Measurements from ENCODE around the gene EZR. TPM values are rescaled to one million over a fixed set of nuclear protein-coding genes. Genes with fewer than 3 reads are reported as not detected.

EZR gene
- total RNA-seq, 2 experiments from 2014 or later = 201 to 210 TPM

- POLR2A ChIA-PET = no interaction called here
- peaks cover 95% of the 10 kb centered on the region for H3K4me1 Mint-ChIP-seq
These were observed 8.7 kb downstream of the EZR start for GRCh38 chr6:158810155-158811095.

DNA sequence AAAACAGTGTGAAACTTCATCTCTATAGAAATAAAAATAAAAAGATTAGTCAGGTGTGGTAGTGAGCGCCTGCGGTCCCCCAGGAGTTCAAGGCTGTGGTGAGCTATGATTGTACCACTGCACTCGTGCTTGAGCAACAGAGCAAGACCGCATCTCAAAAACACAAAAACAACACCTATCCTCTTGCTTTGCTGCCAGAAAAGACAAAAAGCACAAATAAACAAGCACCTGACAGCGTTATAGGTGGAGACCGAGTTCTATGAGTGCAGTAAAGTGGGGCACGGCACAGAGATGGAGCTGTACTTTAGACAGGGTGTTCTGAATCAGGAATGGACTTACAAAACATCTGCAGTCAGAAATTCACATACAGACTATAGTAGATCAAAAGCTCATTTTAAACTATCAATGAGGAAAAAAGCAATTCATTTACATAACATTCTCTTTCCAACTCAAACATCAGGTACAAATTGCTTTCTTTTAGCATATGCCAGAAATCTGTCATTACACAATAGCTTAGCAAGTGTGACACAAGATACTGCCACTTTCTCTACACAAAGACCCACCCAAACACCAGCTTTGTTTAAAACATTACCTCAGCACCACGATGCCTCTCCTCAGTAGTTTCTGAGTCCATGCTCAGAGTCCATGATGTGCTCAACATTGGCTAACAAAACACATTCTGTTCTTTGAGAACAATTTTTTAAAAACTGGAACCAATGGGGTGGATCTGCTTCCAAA is 10.1 kb downstream of the EZR start:
- peak overlapping the region; percentile 1 for H3K4me3 Mint-ChIP-seq
- no peak for DNase-seq
- CTCF ChIA-PET = interaction anchor here (0.5 to 1.7 kb wide), 5 partner anchors 8 to 98 kb away, joined by 3 to 4 read pairs (median 3); no protein-coding TSS in a partner anchor

More at GRCh38 chr6:158810155-158811095, 8.7 kb downstream of the EZR start:
- Mint-ChIP-seq H3K9me3 (no peaks in the 10 kb centered on the region), H3K4me3 (no peak overlapping the region), H3K36me3 (ENCODE audit: low read depth) (peaks cover 94% of the 10 kb centered on the region), H3K27me3 (no peaks in the 10 kb centered on the region), H3K27ac (peak overlapping the region; percentile 61)
- CTCF ChIA-PET = interaction anchor here (2.0 kb wide), 1 partner anchor 59 kb away, joined by 5 read pairs; no protein-coding TSS in a partner anchor
- no peak for DNase-seq

GRCh38 chr6:158808442-158808833 is 10.7 kb downstream of the EZR start:
- POLR2A ChIA-PET = interaction anchor here (0.8 kb wide), 1 partner anchor 61 kb away, joined by 3 read pairs; no protein-coding TSS in a partner anchor
- H3K4me1 Mint-ChIP-seq = peaks cover 93% of the 10 kb centered on the region
- peaks cover 88% of the 10 kb centered on the region for H3K36me3 Mint-ChIP-seq (ENCODE audit: low read depth)
- H3K9me3 Mint-ChIP-seq = no peaks in the 10 kb centered on the region
- CTCF ChIA-PET = interaction anchor here (0.6 to 1.7 kb wide), 3 partner anchors 11 to 310 kb away, joined by 3 to 4 read pairs (median 4); no protein-coding TSS in a partner anchor
- H3K27ac Mint-ChIP-seq = no peak overlapping the region
- DNase-seq = no peak
- H3K27me3 Mint-ChIP-seq = no peaks in the 10 kb centered on the region
- H3K4me3 Mint-ChIP-seq = no peak overlapping the region

More for the DNA sequence above, 10.1 kb downstream of the EZR start:
- POLR2A ChIA-PET = interaction anchor here (0.8 kb wide), 1 partner anchor 60 kb away, joined by 3 read pairs; no protein-coding TSS in a partner anchor
- Mint-ChIP-seq H3K27ac (peak overlapping the region; percentile 47), H3K9me3 (no peaks in the 10 kb centered on the region), H3K27me3 (no peaks in the 10 kb centered on the region), H3K36me3 (ENCODE audit: low read depth) (peaks cover 89% of the 10 kb centered on the region), H3K4me1 (peaks cover 93% of the 10 kb centered on the region)

GRCh38 chr6:158807515-158808441 is 11.4 kb downstream of the EZR start:
- no peaks in the 10 kb centered on the region for H3K9me3 Mint-ChIP-seq
- peaks cover 90% of the 10 kb centered on the region for H3K4me1 Mint-ChIP-seq
- CTCF ChIA-PET = interaction anchor here (0.6 to 1.7 kb wide), 4 partner anchors 10 to 311 kb away, joined by 3 to 5 read pairs (median 4); no protein-coding TSS in a partner anchor
- POLR2A ChIA-PET = interaction anchor here (0.8 kb wide), 1 partner anchor 62 kb away, joined by 3 read pairs; no protein-coding TSS in a partner anchor
- no peak overlapping the region for H3K4me3 Mint-ChIP-seq
- no peaks in the 10 kb centered on the region for H3K27me3 Mint-ChIP-seq
- peak overlapping the region; percentile 34 for H3K27ac Mint-ChIP-seq
- H3K36me3 Mint-ChIP-seq (ENCODE audit: low read depth) = peaks cover 81% of the 10 kb centered on the region
- DNase-seq = no peak

- POLR2A ChIA-PET = interaction anchor here (0.7 kb wide), 1 partner anchor 11 kb away, joined by 3 read pairs; no protein-coding TSS in a partner anchor
- no peak overlapping the region for H3K4me3 Mint-ChIP-seq
These were observed 13.3 kb downstream of the EZR start for GRCh38 chr6:158805698-158806377.

GRCh38 chr6:158804207-158804606 is 15.0 kb downstream of the EZR start:
- peak overlapping the region; percentile 72 for H3K4me3 Mint-ChIP-seq
- ChIA-PET POLR2A (interaction anchor here (0.6 to 0.7 kb wide), 2 partner anchors 650 to 888 kb away, joined by 3 to 4 read pairs; no protein-coding TSS in a partner anchor), CTCF (interaction anchor here (0.7 to 1.6 kb wide), 4 partner anchors 10 to 158 kb away, joined by 3 to 4 read pairs (median 3); no protein-coding TSS in a partner anchor)
- no peak for DNase-seq
- no peaks in the 10 kb centered on the region for H3K9me3 Mint-ChIP-seq
- no peaks in the 10 kb centered on the region for H3K27me3 Mint-ChIP-seq
- peaks cover 67% of the 10 kb centered on the region for H3K36me3 Mint-ChIP-seq (ENCODE audit: low read depth)
- peak overlapping the region; percentile 92 for H3K27ac Mint-ChIP-seq
- peaks cover 88% of the 10 kb centered on the region for H3K4me1 Mint-ChIP-seq

More at GRCh38 chr6:158805698-158806377, 13.3 kb downstream of the EZR start:
- H3K27ac Mint-ChIP-seq = peak overlapping the region; percentile 81
- no peaks in the 10 kb centered on the region for H3K9me3 Mint-ChIP-seq
- H3K4me1 Mint-ChIP-seq = peaks cover 87% of the 10 kb centered on the region
- no peaks in the 10 kb centered on the region for H3K27me3 Mint-ChIP-seq
- DNase-seq = no peak
- H3K36me3 Mint-ChIP-seq (ENCODE audit: low read depth) = peaks cover 72% of the 10 kb centered on the region
- CTCF ChIA-PET = interaction anchor here (0.7 kb wide), 1 partner anchor 12 kb away, joined by 3 read pairs; no protein-coding TSS in a partner anchor

GRCh38 chr6:158803733-158804143 is 15.4 kb downstream of the EZR start:
- H3K27ac Mint-ChIP-seq = peak overlapping the region; percentile 92
- DNase-seq = peak; percentile 70
- H3K27me3 Mint-ChIP-seq = no peaks in the 10 kb centered on the region
- peaks cover 64% of the 10 kb centered on the region for H3K36me3 Mint-ChIP-seq (ENCODE audit: low read depth)
- ChIA-PET CTCF (interaction anchor here (0.5 to 1.6 kb wide), 6 partner anchors 10 to 619 kb away, joined by 3 to 6 read pairs (median 3); no protein-coding TSS in a partner anchor), POLR2A (interaction anchor here (0.6 to 0.7 kb wide), 2 partner anchors 650 to 889 kb away, joined by 3 to 4 read pairs; no protein-coding TSS in a partner anchor)
- peak overlapping the region; percentile 72 for H3K4me3 Mint-ChIP-seq
- H3K9me3 Mint-ChIP-seq = no peaks in the 10 kb centered on the region
- peaks cover 88% of the 10 kb centered on the region for H3K4me1 Mint-ChIP-seq

GRCh38 chr6:158801655-158802294 is 17.4 kb downstream of the EZR start:
- Mint-ChIP-seq H3K36me3 (ENCODE audit: low read depth) (peaks cover 57% of the 10 kb centered on the region), H3K9me3 (no peaks in the 10 kb centered on the region), H3K27ac (no peak overlapping the region), H3K27me3 (no peaks in the 10 kb centered on the region), H3K4me3 (no peak overlapping the region), H3K4me1 (peaks cover 85% of the 10 kb centered on the region)
- DNase-seq = no peak
- CTCF ChIA-PET = interaction anchor here (0.5 to 1.2 kb wide), 3 partner anchors 68 to 122 kb away, joined by 3 read pairs; no protein-coding TSS in a partner anchor
- POLR2A ChIA-PET = no interaction called here

GRCh38 chr6:158799051-158799792 is 19.9 kb downstream of the EZR start:
- POLR2A ChIA-PET = interaction anchor here (0.6 to 0.7 kb wide), 2 partner anchors 100 to 105 kb away, joined by 4 to 11 read pairs; no protein-coding TSS in a partner anchor

GRCh38 chr6:158798311-158798710 is 20.9 kb downstream of the EZR start:
- DNase-seq = no peak
- Mint-ChIP-seq H3K9me3 (no peaks in the 10 kb centered on the region), H3K27me3 (no peaks in the 10 kb centered on the region), H3K4me3 (no peak overlapping the region), H3K36me3 (ENCODE audit: low read depth) (peaks cover 49% of the 10 kb centered on the region), H3K4me1 (peaks cover 83% of the 10 kb centered on the region), H3K27ac (no peak overlapping the region)
- CTCF ChIA-PET = no interaction called here
- POLR2A ChIA-PET = interaction anchor here (0.7 kb wide), 1 partner anchor 106 kb away, joined by 11 read pairs; no protein-coding TSS in a partner anchor

More at GRCh38 chr6:158799051-158799792, 19.9 kb downstream of the EZR start:
- no peaks in the 10 kb centered on the region for H3K9me3 Mint-ChIP-seq
- no peak for DNase-seq
- CTCF ChIA-PET = interaction anchor here (0.8 to 2.1 kb wide), 2 partner anchors 171 to 305 kb away, joined by 3 to 7 read pairs; no protein-coding TSS in a partner anchor
- H3K36me3 Mint-ChIP-seq (ENCODE audit: low read depth) = peaks cover 51% of the 10 kb centered on the region
- H3K27me3 Mint-ChIP-seq = no peaks in the 10 kb centered on the region
- no peak overlapping the region for H3K4me3 Mint-ChIP-seq
- H3K27ac Mint-ChIP-seq = peak overlapping the region; percentile 25
- peaks cover 83% of the 10 kb centered on the region for H3K4me1 Mint-ChIP-seq
